Epithelial cell of esophagus (primary cell): ENCODE measurements around the gene ANKS1B.
A peak's percentile ranks its signal among the peaks of the same experiment; 100 is the strongest.

Source experiments
- DNase-seq: peaks from one replicate; pipeline ENCODE4 v3.0.0; 2010; ENCODE audit warnings: low read depth
- H3K4me3 ChIP-seq: 2 replicates; pipeline ENCODE4 v1.5.1; 2011; ENCODE audit warnings: mild to moderate bottlenecking, low read length, control low read depth
- CTCF ChIP-seq: IDR thresholded peaks from 2 replicates; pipeline ENCODE4 v1.5.1; 2011; ENCODE audit warnings: low read depth, mild to moderate bottlenecking, low read length, control low read depth, inconsistent platforms; ENCODE audit not compliant: insufficient read depth; ENCODE audit errors: missing control alignments

Gene ANKS1B

GRCh38 chr12:99024191-99024590 is 960.5 kb downstream of the ANKS1B start:
- TF ChIP-seq CTCF: no peak
- no peak for DNase-seq
- no peak overlapping the region for H3K4me3 ChIP-seq

- peak; percentile 53 for DNase-seq
- no peak overlapping the region for H3K4me3 ChIP-seq
- no peak for TF ChIP-seq CTCF
Measured at GRCh38 chr12:99020871-99021270, 963.9 kb downstream of the ANKS1B start.

- no peak for DNase-seq
- TF ChIP-seq CTCF: no peak
- no peak overlapping the region for H3K4me3 ChIP-seq
Measured at GRCh38 chr12:99019798-99020197, 964.9 kb downstream of the ANKS1B start.

GRCh38 chr12:99017971-99018370 is 966.8 kb downstream of the ANKS1B start:
- H3K4me3 ChIP-seq: no peak overlapping the region
- no peak for TF ChIP-seq CTCF
- no peak for DNase-seq

- no peak for DNase-seq
- TF ChIP-seq CTCF: no peak
Measured at GRCh38 chr12:99009654-99010296, 975.0 kb downstream of the ANKS1B start.

GRCh38 chr12:99005601-99006000 is 979.1 kb downstream of the ANKS1B start:
- no peak for TF ChIP-seq CTCF
- DNase-seq: no peak
- H3K4me3 ChIP-seq: no peak overlapping the region

More at GRCh38 chr12:99009654-99010296, 975.0 kb downstream of the ANKS1B start:
- H3K4me3 ChIP-seq: no peak overlapping the region
